HG03196 (cell line): ENCODE results near the gene POU5F1.
"Not testable (repeated sequence)": the region's sequence is repeated elsewhere in the genome, so short reads cannot be mapped to it uniquely, and the experiment has no call there.

Experiments
- ATAC-seq: cut with Tn5 transposase; IDR thresholded peaks from one replicate; pipeline ENCODE4 v1.9.1; 2021; ENCODE audit not compliant: unreplicated experiment

Gene POU5F1

GRCh38 chr6:31192431-31193105, 22.1 kb upstream of the POU5F1 start:
- not testable (repeated sequence) for ATAC-seq

- no peak for ATAC-seq
These were observed 20.0 kb upstream of the POU5F1 start for GRCh38 chr6:31190488-31190887.

GRCh38 chr6:31189223-31189622, 18.7 kb upstream of the POU5F1 start:
- ATAC-seq, result not testable (repeated sequence)

GRCh38 chr6:31187780-31188194, 17.3 kb upstream of the POU5F1 start:
- ATAC-seq, result no peak

DNA sequence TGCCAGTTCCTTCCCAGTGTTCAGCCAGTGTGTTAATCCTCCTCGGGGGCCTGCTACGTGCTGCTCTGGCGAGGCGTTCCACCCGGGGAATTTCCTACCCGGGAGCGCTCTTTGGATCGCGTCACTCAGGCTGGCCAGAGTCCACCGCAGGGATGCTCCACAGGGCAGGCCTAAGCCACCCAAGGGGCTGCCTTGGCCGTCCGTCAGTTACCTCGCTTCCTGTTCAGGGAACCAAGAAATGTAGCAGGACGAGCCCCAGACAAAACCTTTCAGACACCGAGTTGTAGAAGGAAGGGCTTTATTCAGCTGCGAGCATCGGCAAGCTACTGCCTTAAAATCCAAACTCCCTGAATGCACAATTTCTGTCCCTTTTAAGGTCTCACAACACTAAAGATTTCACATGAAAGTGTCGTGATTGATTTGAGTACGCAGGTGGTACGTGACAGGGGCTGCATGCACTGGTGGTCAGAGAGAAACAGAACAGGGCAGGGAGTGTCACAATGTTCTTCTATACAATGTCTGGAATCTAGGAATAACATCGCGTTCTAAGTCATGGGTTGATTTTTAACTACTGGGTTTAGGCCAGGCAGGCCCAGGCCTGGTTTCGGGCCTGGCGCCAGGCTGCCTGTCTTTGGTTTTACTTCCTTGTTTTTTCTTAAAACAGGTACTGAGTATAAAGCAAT, 15.7 kb upstream of the POU5F1 start:
- ATAC-seq, result no peak

DNA sequence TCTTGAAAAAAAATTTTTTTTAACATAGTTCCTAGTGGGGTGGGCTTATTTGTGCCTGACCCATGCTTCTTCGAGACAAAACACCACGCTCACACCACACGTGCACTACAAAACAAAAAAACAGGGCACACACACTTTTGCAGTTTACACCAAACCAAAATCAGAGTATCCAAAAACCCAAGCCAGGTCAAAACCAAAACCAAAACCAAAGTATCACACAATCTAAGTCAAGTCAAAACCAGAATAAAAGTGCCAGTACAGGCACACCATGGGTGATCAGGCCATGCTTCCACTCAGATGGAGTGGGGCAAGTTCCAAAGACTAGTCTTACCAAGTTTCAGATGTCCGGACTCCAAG, 15.2 kb upstream of the POU5F1 start:
- not testable (repeated sequence) for ATAC-seq

DNA sequence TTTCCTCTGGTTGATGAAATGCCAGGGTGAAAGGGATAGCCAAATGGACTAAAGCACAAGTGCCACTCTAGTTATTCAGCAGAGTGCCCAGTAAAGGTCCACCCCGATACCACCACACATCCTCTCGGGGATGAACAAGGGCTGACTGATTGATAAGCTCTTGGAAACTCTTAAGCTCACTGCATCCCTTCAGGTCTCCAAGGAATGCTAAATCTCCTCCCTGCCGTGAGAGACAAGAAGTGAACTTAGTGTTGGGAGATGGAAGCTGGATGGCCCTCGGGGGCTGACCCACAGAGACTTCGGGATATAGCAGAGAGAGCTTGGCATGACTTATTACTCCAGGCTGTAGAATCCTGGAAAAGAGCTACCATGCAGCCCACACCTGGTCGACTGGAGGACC, 13.4 kb upstream of the POU5F1 start:
- ATAC-seq, result not testable (repeated sequence)

- not testable (repeated sequence) for ATAC-seq
These were observed 12.8 kb upstream of the POU5F1 start for GRCh38 chr6:31183287-31183686.

GRCh38 chr6:31180500-31180899, 10.0 kb upstream of the POU5F1 start:
- peak; percentile 53 for ATAC-seq

DNA sequence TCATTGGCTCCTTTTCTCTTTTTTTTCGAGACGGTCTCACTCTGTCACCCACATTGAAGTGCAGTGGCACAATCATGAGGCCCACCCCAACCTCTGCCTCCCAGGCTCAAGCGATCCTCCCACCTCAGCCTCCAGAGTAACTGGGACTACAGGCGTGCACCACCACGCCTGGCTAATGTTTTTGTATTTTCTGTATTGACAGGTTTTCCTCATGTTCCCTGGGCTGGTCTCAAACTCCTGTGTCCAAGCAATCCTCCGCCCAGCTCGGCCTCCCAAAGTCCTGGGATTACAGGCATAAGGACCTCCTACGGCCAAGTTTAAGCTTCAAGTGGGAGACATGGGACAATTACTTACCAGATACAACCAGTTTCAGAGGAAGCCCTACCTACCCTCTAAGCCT, 9.4 kb upstream of the POU5F1 start:
- no peak for ATAC-seq

DNA sequence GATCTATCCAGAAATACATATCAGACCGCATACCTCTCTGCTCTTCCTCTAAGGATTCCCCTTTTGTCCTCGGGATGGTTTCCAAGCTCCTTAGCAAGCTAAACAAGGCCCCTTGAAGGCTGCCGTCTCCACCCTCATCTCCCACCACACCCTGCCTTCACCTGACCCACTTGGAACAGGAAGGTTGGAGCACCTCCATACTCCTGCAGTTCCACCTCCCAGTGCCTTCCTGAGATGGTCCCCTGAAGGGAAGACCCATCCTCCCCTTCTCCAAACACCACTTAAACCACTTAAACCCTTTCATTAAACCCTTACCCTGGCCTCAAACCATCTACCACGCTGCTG, 8.5 kb upstream of the POU5F1 start:
- no peak for ATAC-seq

- no peak for ATAC-seq
These were observed 7.9 kb upstream of the POU5F1 start for GRCh38 chr6:31178143-31179041.

GRCh38 chr6:31175971-31176370, 5.5 kb upstream of the POU5F1 start:
- no peak for ATAC-seq

GRCh38 chr6:31174378-31174777, 3.9 kb upstream of the POU5F1 start:
- ATAC-seq, result no peak

DNA sequence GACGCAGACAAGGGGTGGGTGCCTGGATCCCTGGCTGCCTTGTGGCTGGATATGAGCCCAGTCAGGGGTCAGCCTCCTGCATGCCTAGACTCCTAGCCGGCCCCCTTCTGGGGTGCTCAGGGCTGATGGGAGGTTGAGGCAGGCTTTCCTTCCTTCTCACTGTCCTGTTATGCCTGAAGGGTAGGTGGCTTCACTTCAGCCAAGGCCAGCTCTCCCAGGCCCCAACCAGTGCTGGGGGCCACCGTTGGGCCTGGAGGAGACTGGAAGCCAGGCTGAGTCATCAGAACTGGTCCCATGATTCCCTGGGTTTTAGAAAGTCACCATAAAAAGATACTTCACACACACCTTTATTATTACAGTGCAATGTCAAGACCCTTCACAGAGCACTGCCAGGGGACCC, 2.9 kb upstream of the POU5F1 start:
- ATAC-seq, result no peak

- ATAC-seq, result no peak
These were observed 2.5 kb upstream of the POU5F1 start for GRCh38 chr6:31172973-31173384.

DNA sequence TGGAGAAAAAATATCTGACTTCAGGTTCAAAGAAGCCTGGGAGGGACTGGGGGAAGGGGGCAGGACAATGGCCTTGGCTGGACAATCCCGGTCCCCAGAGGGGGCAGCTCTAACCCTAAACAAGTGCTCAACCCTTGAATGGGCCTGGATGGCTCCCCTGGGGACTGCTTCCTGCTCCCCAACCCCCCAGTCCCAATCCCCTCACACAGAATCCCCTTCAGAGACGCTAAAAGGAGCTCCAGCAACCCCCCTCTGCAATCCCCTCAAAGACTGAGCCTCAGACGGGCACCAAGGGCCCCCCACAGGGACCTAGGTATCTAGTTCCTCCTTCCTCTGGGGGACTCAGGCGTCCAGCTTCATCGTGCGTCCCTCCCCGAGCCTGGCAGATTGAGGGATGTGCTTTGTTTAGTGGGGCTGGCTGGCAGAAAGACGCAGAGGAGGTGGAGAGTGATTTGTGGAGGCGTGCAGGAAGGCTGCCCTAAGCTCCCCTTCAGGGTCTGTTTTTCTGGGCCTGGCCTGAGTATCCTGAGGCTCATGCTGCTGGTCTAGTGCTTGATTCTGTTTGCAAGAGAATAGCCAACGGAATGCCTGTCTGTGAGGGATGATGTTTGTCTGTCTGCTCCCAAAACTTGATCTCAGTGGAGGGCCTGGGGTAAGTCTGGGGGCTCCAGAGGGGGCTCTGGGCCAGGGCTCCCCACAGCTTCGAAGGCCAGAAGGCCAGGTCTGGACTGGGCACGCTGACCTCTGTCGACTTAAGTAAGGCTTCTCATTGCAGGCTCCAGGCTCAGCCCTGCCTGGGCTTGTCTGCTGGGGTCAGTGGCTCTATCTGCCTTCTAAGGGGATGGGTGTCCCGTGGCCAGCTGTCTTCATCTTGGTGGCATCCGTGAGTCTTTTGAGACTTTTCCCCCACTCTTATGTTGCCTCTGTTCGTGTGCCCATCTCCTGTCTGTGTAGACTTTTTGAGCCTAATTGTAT, 1.7 kb upstream of the POU5F1 start:
- no peak for ATAC-seq

GRCh38 chr6:31170987-31171671, 647 bp upstream of the POU5F1 start:
- ATAC-seq, result no peak

GRCh38 chr6:31169858-31170599, 453 bp downstream of the POU5F1 start:
- not testable (repeated sequence) for ATAC-seq
